HepG2 (cell line): ENCODE data around the gene NSUN2. TPM values are rescaled to one million over a fixed set of nuclear protein-coding genes. Genes with fewer than 3 reads are reported as not detected.
A peak's percentile ranks its signal among the peaks of the same experiment; 100 is the strongest.

Experiments
- ATAC-seq: fragments of 200-7000 bp; cut with Tn5 transposase; 3 replicates; pipeline ENCODE4 v1.9.1; 2020; ENCODE audit warnings: mild to moderate bottlenecking, moderate library complexity
- BruUV-seq: library from RNA; stranded (reverse); fragments of 400-500 nt; replicated peaks from 2 replicates; lab custom pipeline; 2021; lab: Mats Ljungman, UMichigan
- CTCF ChIA-PET: fragments of 300-600 bp; formaldehyde crosslinking; extraction: SDS; loops from one replicate; lab custom pipeline; 2021; ENCODE audit warnings: low total read pairs, inconsistent platforms, low intra/inter-chr PET ratio; lab: Yijun Ruan, JAX
- POLR2A ChIA-PET: fragments of 350-600 bp; sonication (Branson Sonifier 250); formaldehyde crosslinking; loops from one replicate; lab custom pipeline; 2020; ENCODE audit warnings: antibody characterized with exemption, inconsistent platforms; lab: Yijun Ruan, JAX
- DNase-seq: peaks from one replicate; pipeline ENCODE4 v3.0.0-alpha.2; 2015; ENCODE audit warnings: low spot score
- FAIRE-seq: peaks from 3 replicates; lab custom pipeline; 2011; peaks lifted over from hg19 to GRCh38; lab: Jason Lieb, UNC
- H2AFZ ChIP-seq: one replicate; pipeline ENCODE4 v1.6.1; 2011; ENCODE audit warnings: low read length, inconsistent platforms
- H3K27ac ChIP-seq: fragments of 300-600 bp; 3 replicates; pipeline ENCODE4 v1.8.0; 2011; ENCODE audit warnings: mixed run types, mild to moderate bottlenecking, mixed read lengths, low read length, inconsistent platforms; ENCODE audit not compliant: insufficient read depth; ENCODE audit errors: extremely low read length
- H3K27me3 ChIP-seq, 2 experiments: fragments of 200-600 bp in 1 of 2; 2 replicates in 1 of 2; 3 replicates in 1 of 2; pipeline versions ENCODE4 v1.6.0 to v1.8.0; 2011; ENCODE audit warnings: low read length in 2 of 2, mild to moderate bottlenecking in 2 of 2, moderate library complexity in 2 of 2, inconsistent platforms in 1 of 2; ENCODE audit not compliant: insufficient read depth in 2 of 2, control insufficient read depth in 1 of 2
- H3K36me3 ChIP-seq, 2 experiments: fragments of 200-600 bp in 1 of 2; replicated peaks in 1 of 2; 2 replicates in 1 of 2; 3 replicates in 1 of 2; pipeline versions ENCODE4 v1.5.1 to v1.8.0; 2011; ENCODE audit warnings: low read length in 2 of 2, inconsistent platforms in 1 of 2; ENCODE audit not compliant: insufficient read depth in 2 of 2, control insufficient read depth in 1 of 2
- H3K4me1 ChIP-seq: 2 replicates; pipeline ENCODE4 v1.5.1; 2012; ENCODE audit warnings: low read length, inconsistent platforms; ENCODE audit not compliant: insufficient read depth
- H3K4me2 ChIP-seq: 2 replicates; pipeline ENCODE4 v1.6.0; 2011; ENCODE audit warnings: low read depth, low read length, inconsistent platforms
- H3K4me3 ChIP-seq, 3 experiments: fragments of 200-600 bp in 1 of 3; sonication (generic), shearing (Covaris generic) in 1 of 3; replicated peaks in 1 of 3; 2 replicates each; pipeline ENCODE4 v1.5.1; 2011 to 2016; ENCODE audit warnings: low read length in 3 of 3, inconsistent platforms in 2 of 3, low read depth in 2 of 3, mild to moderate bottlenecking in 2 of 3, control low read depth in 1 of 3, mixed read lengths in 1 of 3; ENCODE audit not compliant: insufficient read depth in 1 of 3
- H3K79me2 ChIP-seq: one replicate; pipeline ENCODE4 v1.6.1; 2011; ENCODE audit warnings: low read length, inconsistent platforms; ENCODE audit not compliant: insufficient read depth
- H3K9ac ChIP-seq: 2 replicates; pipeline ENCODE4 v1.6.0; 2011; ENCODE audit warnings: mild to moderate bottlenecking, low read depth, low read length, inconsistent platforms; ENCODE audit not compliant: insufficient read depth
- H3K9me3 ChIP-seq: 2 replicates; pipeline ENCODE4 v1.5.1; 2012; ENCODE audit warnings: mild to moderate bottlenecking, low read length
- H4K20me1 ChIP-seq: 2 replicates; pipeline ENCODE4 v1.6.0; 2011; ENCODE audit warnings: inconsistent platforms, mild to moderate bottlenecking, low read length, moderate library complexity; ENCODE audit not compliant: insufficient read depth
- ARID5B ChIP-seq: IDR thresholded peaks from 2 replicates; pipeline ENCODE4 v1.4.0; 2020; ENCODE audit warnings: mild to moderate bottlenecking, missing genetic modification reagents
- FOSL1 ChIP-seq: sonication (generic); formaldehyde crosslinking; IDR thresholded peaks from 2 replicates; pipeline ENCODE4 v1.9.0; 2021; ENCODE audit warnings: missing genetic modification reagents, borderline replicate concordance
- IKZF1 ChIP-seq: fragments of 450-650 bp; IDR thresholded peaks from 2 replicates; pipeline ENCODE4 v1.7.1; 2016
- KMT2A ChIP-seq: sonication (generic); formaldehyde crosslinking; IDR thresholded peaks from 2 replicates; pipeline ENCODE4 v1.4.0; 2020; ENCODE audit warnings: missing genetic modification reagents
- NFE2L1 ChIP-seq: sonication (generic); formaldehyde crosslinking; IDR thresholded peaks from 2 replicates; pipeline ENCODE4 v1.4.0; 2020; ENCODE audit warnings: missing genetic modification reagents, mild to moderate bottlenecking, borderline replicate concordance
- POLR2G ChIP-seq: fragments of 200-400 bp; formaldehyde crosslinking; IDR thresholded peaks from 2 replicates; pipeline ENCODE4 v1.6.1; 2018; ENCODE audit warnings: mild to moderate bottlenecking, low read depth, low read length, moderate library complexity
- ZNF230 ChIP-seq: sonication (generic); formaldehyde crosslinking; IDR thresholded peaks from 2 replicates; pipeline ENCODE4 v1.4.0; 2020; ENCODE audit warnings: mild to moderate bottlenecking, missing genetic modification reagents
- WGBS: methylation state at CpG from one replicate; pipeline ENCODE4 v1.1.6; 2017; ENCODE audit warnings: low lambda C conversion rate; 5-methylcytosine and 5-hydroxymethylcytosine counted together
- in situ Hi-C: cut with HindIII; loops from 2 replicates; pipeline ENCODE4 v1.10.0; 2017; ENCODE audit warnings: low pct_unique_long_range_greater_than_20kb; ENCODE audit not compliant: extremely low pct_ligation_motif_present
- intact Hi-C: fragments of 100-400 bp; cut with micrococcal nuclease; formaldehyde crosslinking; loops from one replicate; pipeline ENCODE4 v1.10.0; 2022; ENCODE audit not compliant: unreplicated experiment
- polyA plus RNA-seq, 8 experiments: library from polyadenylated mRNA; depleted of rRNA in 3 of 8; stranded (reverse) in 7 of 8; unstranded in 1 of 8; fragments of >200 nt; fragmentation: Illumina TruSeq in 4 of 8; extraction: Trizol in 4 of 8; gene quantifications; 2 replicates each; pipeline versions ENCODE4 v1.2.1 to v1.2.3, GENCODE V29; 2011 to 2016; ENCODE audit warnings: low read depth in 4 of 8, missing spikeins in 1 of 8, mixed read lengths in 1 of 8; ENCODE audit not compliant: insufficient read depth in 1 of 8
- total RNA-seq, 5 experiments: library from RNA; depleted of rRNA; stranded (reverse); fragments of >200 nt; fragmentation: Illumina TruSeq; extraction: Trizol; gene quantifications; 2 replicates each; pipeline ENCODE4 v1.2.3, GENCODE V29; 2016; ENCODE audit warnings: low read depth in 1 of 5
- TF ChIP-seq, protein P1 (sequence below): sonication (generic); formaldehyde crosslinking; IDR thresholded peaks from 2 replicates; pipeline ENCODE4 v1.9.0; 2021; ENCODE audit warnings: missing genetic modification reagents, borderline replicate concordance

Gene NSUN2
- total and polyA plus RNA-seq, 2 of the 13 experiments (the other 11 are each of a cell fraction or from before 2014, with no cell fraction given): 51.7 to 69.1 TPM

DNA sequence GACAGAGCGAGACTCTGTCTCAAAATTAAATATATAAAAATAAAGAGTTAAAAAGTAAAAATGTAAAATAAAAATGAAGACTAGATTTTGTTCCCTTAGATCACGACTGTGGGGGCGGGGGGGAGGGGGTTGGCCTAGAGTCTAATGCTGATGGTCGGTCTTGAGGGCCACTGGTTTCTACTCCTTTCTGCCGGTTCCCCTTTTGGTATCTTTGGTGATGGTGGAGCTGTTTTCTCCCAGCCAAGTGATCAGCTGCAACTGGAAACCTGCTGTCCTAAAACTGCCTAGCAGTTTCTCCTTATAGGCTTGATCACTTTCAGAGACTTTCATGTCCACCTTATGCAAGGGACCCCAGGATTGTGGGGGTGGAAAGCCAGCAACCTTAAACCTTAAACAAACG is 1.5 kb upstream of the NSUN2 start:
- intact Hi-C loops: loop anchor here (5.0 kb wide), 2 partner anchors 98 to 1238 kb away; no protein-coding TSS in a partner anchor
- ChIA-PET CTCF (no interaction called here), POLR2A (no interaction called here)
- TF ChIP-seq POLR2G (no peak), KMT2A (CRISPR knock-in tag) (no peak), FOSL1 (no peak), ZNF230 (no peak), ARID5B (CRISPR knock-in tag) (no peak), IKZF1 (no peak), NFE2L1 (CRISPR knock-in tag) (no peak)
- TF ChIP-seq, protein P1, sequence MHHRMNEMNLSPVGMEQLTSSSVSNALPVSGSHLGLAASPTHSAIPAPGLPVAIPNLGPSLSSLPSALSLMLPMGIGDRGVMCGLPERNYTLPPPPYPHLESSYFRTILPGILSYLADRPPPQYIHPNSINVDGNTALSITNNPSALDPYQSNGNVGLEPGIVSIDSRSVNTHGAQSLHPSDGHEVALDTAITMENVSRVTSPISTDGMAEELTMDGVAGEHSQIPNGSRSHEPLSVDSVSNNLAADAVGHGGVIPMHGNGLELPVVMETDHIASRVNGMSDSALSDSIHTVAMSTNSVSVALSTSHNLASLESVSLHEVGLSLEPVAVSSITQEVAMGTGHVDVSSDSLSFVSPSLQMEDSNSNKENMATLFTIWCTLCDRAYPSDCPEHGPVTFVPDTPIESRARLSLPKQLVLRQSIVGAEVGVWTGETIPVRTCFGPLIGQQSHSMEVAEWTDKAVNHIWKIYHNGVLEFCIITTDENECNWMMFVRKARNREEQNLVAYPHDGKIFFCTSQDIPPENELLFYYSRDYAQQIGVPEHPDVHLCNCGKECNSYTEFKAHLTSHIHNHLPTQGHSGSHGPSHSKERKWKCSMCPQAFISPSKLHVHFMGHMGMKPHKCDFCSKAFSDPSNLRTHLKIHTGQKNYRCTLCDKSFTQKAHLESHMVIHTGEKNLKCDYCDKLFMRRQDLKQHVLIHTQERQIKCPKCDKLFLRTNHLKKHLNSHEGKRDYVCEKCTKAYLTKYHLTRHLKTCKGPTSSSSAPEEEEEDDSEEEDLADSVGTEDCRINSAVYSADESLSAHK: no peak
- H3K9me3 ChIP-seq: no peaks in the 10 kb centered on the region
- peaks cover 0 to 12% of the 10 kb centered on the region in 2 experiments; a peak in 4 of 5 replicates for H3K36me3 ChIP-seq
- ATAC-seq (no peak), FAIRE-seq (no peak), DNase-seq (no peak)
- in situ Hi-C loops: loop anchor here (5.0 kb wide), 1 partner anchor 78 kb away; the partner anchor contains the start of gene TENT4A
- no TSS peak for BruUV-seq
- H3K9ac ChIP-seq: peak overlapping the region; percentile 97; the same call in 1 of the 2 replicates
- peaks cover 39% of the 10 kb centered on the region for H3K79me2 ChIP-seq
- WGBS: under 1% methylated on average over 6 of the region's 6 CpGs
- H3K27me3 ChIP-seq: no peaks in the 10 kb centered on the region; a peak in 1 of 5 replicates
- H3K4me2 ChIP-seq: peak overlapping the region; percentile 81
- H4K20me1 ChIP-seq: peaks cover 4% of the 10 kb centered on the region; the same call in 1 of the 2 replicates
- H3K4me1 ChIP-seq: peaks cover 62% of the 10 kb centered on the region
- H3K4me3 ChIP-seq: peak overlapping the region; percentile 90 to 98 (median 94)
- peak overlapping the region; percentile 22 for H3K27ac ChIP-seq
- no peak overlapping the region for H2AFZ ChIP-seq
